Neural cell (in vitro differentiated cells): ENCODE results near the gene RBBP6. TPM values are rescaled to one million over a fixed set of nuclear protein-coding genes. Genes with fewer than 3 reads are reported as not detected.

Source experiments
- H2AFZ ChIP-seq: fragments of 200-600, 300-800 bp; sonication (generic), shearing (Covaris generic); 2 replicates; pipeline ENCODE4 v1.6.0; 2014; ENCODE audit warnings: low read depth, mild to moderate bottlenecking, antibody characterized with exemption, low read length, moderate library complexity
- H3F3A ChIP-seq: fragments of 200-600 bp; shearing (Covaris generic); 2 replicates; pipeline ENCODE4 v1.6.1; 2016; ENCODE audit warnings: mild to moderate bottlenecking, moderate library complexity, mixed read lengths, antibody characterized with exemption, low read length; ENCODE audit not compliant: insufficient read depth, poor library complexity, severe bottlenecking
- H3K27ac ChIP-seq: fragments of 200-600, 300-800 bp; sonication (generic), shearing (Covaris generic); 2 replicates; pipeline ENCODE4 v1.5.1; 2014; ENCODE audit warnings: mild to moderate bottlenecking, low read length, moderate library complexity
- H3K27me3 ChIP-seq: fragments of 300-800, 200-600 bp; sonication (generic), shearing (Covaris generic); 2 replicates; pipeline ENCODE4 v1.6.0; 2014; ENCODE audit warnings: mild to moderate bottlenecking, low read depth, low read length, moderate library complexity; ENCODE audit not compliant: insufficient read depth
- H3K36me3 ChIP-seq: fragments of 300-800, 200-600 bp; sonication (generic), shearing (Covaris generic); 2 replicates; pipeline ENCODE4 v1.5.1; 2014; ENCODE audit warnings: mild to moderate bottlenecking, antibody characterized with exemption, low read length, moderate library complexity; ENCODE audit not compliant: insufficient read depth
- H3K4me2 ChIP-seq: fragments of 300-800, 200-600 bp; sonication (generic), shearing (Covaris generic); 2 replicates; pipeline ENCODE4 v1.6.0; 2014; ENCODE audit warnings: mild to moderate bottlenecking, low read length
- H3K4me3 ChIP-seq: fragments of 300-800, 200-600 bp; sonication (generic), shearing (Covaris generic); 2 replicates; pipeline ENCODE4 v1.5.1; 2014; ENCODE audit warnings: mild to moderate bottlenecking, low read length, moderate library complexity
- H3K79me2 ChIP-seq: fragments of 200-600 bp; shearing (Covaris generic); replicated peaks from 2 replicates; pipeline ENCODE4 v1.6.0; 2014; ENCODE audit warnings: mild to moderate bottlenecking, low read length, moderate library complexity; ENCODE audit not compliant: insufficient read depth
- H3K9ac ChIP-seq: fragments of 300-800, 200-600 bp; sonication (generic), shearing (Covaris generic); 2 replicates; pipeline ENCODE4 v1.6.1; 2016; ENCODE audit warnings: mild to moderate bottlenecking, low read length, mixed read lengths
- H3K9me2 ChIP-seq: fragments of 200-600 bp; shearing (Covaris generic); 2 replicates; pipeline ENCODE4 v1.6.1; 2016; ENCODE audit warnings: mild to moderate bottlenecking, low read length, mixed read lengths; ENCODE audit not compliant: insufficient read depth
- H3K9me3 ChIP-seq: fragments of 200-600, 300-800 bp; sonication (generic), shearing (Covaris generic); 2 replicates; pipeline ENCODE4 v1.6.1; 2016; ENCODE audit warnings: mild to moderate bottlenecking, mixed run types, low read length, moderate library complexity, mixed read lengths
- H4K20me1 ChIP-seq: fragments of 200-600 bp; shearing (Covaris generic); 2 replicates; pipeline ENCODE4 v1.6.1; 2016; ENCODE audit warnings: mild to moderate bottlenecking, mixed run types; ENCODE audit not compliant: insufficient read depth
- CTCF ChIP-seq: fragments of 450-650 bp; IDR thresholded peaks from 2 replicates; pipeline ENCODE4 v1.5.1; 2014; ENCODE audit warnings: antibody characterized with exemption, mild to moderate bottlenecking, moderate library complexity; ENCODE audit not compliant: poor library complexity, severe bottlenecking
- EP300 ChIP-seq: fragments of 450-650 bp; conservative IDR thresholded peaks from 2 replicates; pipeline ENCODE4 v1.6.1; 2014; ENCODE audit warnings: antibody characterized with exemption, mild to moderate bottlenecking, moderate library complexity; ENCODE audit not compliant: poor library complexity, severe bottlenecking
- EZH2 ChIP-seq: fragments of 200-600, 300-800 bp; shearing (Covaris generic), sonication (generic); IDR thresholded peaks from 2 replicates; pipeline ENCODE4 v1.6.1; 2014; ENCODE audit warnings: antibody characterized with exemption, low read length, borderline replicate concordance, mild to moderate bottlenecking; ENCODE audit not compliant: insufficient read depth, poor library complexity, severe bottlenecking
- MXI1 ChIP-seq: fragments of 450-650 bp; conservative IDR thresholded peaks from 2 replicates; pipeline ENCODE4 v1.6.1; 2014; ENCODE audit warnings: antibody characterized with exemption, mild to moderate bottlenecking; ENCODE audit not compliant: poor library complexity, severe bottlenecking
- POLR2AphosphoS5 ChIP-seq: IDR thresholded peaks from 2 replicates; pipeline ENCODE4 v1.6.1; 2012
- RAD21 ChIP-seq: fragments of 450-650 bp; conservative IDR thresholded peaks from 2 replicates; pipeline ENCODE4 v1.6.1; 2014; ENCODE audit warnings: antibody characterized with exemption, mild to moderate bottlenecking, moderate library complexity
- REST ChIP-seq: IDR thresholded peaks from 2 replicates; pipeline ENCODE4 v1.6.1; 2012; ENCODE audit warnings: borderline replicate concordance
- SMC3 ChIP-seq: fragments of 450-650 bp; conservative IDR thresholded peaks from 2 replicates; pipeline ENCODE4 v1.6.1; 2014; ENCODE audit warnings: antibody characterized with exemption, mild to moderate bottlenecking, moderate library complexity; ENCODE audit not compliant: poor library complexity
- TAF1 ChIP-seq: IDR thresholded peaks from 2 replicates; pipeline ENCODE4 v1.6.1; 2012; ENCODE audit warnings: low read depth
- polyA plus RNA-seq: library from polyadenylated mRNA; depleted of rRNA; stranded (reverse); fragments of >200 nt; gene quantifications from 2 replicates; pipeline ENCODE4 v1.2.3, GENCODE V29; 2014

RBBP6 gene
- polyA plus RNA-seq, 1 donor from 2014 or later = 75.5 TPM

GRCh38 chr16:24511792-24512191 is 27.6 kb upstream of the RBBP6 start:
- TF ChIP-seq MXI1 (no peak), REST (no peak), TAF1 (no peak), EP300 (no peak), CTCF (no peak), SMC3 (no peak), EZH2 (no peak), POLR2AphosphoS5 (no peak), RAD21 (no peak)
- no peak overlapping the region for H3K4me3 ChIP-seq
- no peak overlapping the region for H3K27ac ChIP-seq
- no peaks in the 10 kb centered on the region for H3K9me2 ChIP-seq
- no peaks in the 10 kb centered on the region for H3F3A ChIP-seq
- no peaks in the 10 kb centered on the region for H3K27me3 ChIP-seq
- no peaks in the 10 kb centered on the region for H3K79me2 ChIP-seq
- no peaks in the 10 kb centered on the region for H4K20me1 ChIP-seq
- H2AFZ ChIP-seq = no peak overlapping the region
- no peaks in the 10 kb centered on the region for H3K36me3 ChIP-seq
- H3K4me2 ChIP-seq = no peak overlapping the region
- H3K9ac ChIP-seq = no peak overlapping the region
- no peaks in the 10 kb centered on the region for H3K9me3 ChIP-seq

GRCh38 chr16:24514096-24514495 is 25.3 kb upstream of the RBBP6 start:
- no peak overlapping the region for H3K4me2 ChIP-seq
- no peaks in the 10 kb centered on the region for H3K9me2 ChIP-seq
- no peak overlapping the region for H3K4me3 ChIP-seq
- H4K20me1 ChIP-seq = no peaks in the 10 kb centered on the region
- H3K27ac ChIP-seq = no peak overlapping the region
- no peak overlapping the region for H2AFZ ChIP-seq
- no peaks in the 10 kb centered on the region for H3K79me2 ChIP-seq
- no peaks in the 10 kb centered on the region for H3K9me3 ChIP-seq
- no peaks in the 10 kb centered on the region for H3K27me3 ChIP-seq
- TF ChIP-seq MXI1 (no peak), EP300 (no peak), EZH2 (no peak), TAF1 (no peak), POLR2AphosphoS5 (no peak), SMC3 (no peak), REST (no peak), RAD21 (no peak), CTCF (no peak)
- H3K9ac ChIP-seq = no peak overlapping the region
- H3K36me3 ChIP-seq = no peaks in the 10 kb centered on the region
- no peaks in the 10 kb centered on the region for H3F3A ChIP-seq
